K562 (cell line): ENCODE results near the gene SELPLG. TPM values are rescaled to one million over a fixed set of nuclear protein-coding genes. Genes with fewer than 3 reads are reported as not detected.

Experiments used
- CBX5 ChIP-seq: IDR thresholded peaks from 2 replicates; pipeline ENCODE4 v1.6.1; 2014; ENCODE audit warnings: low read depth, borderline replicate concordance
- E4F1 ChIP-seq: fragments of 250-450 bp; sonication (Bioruptor Pico); IDR thresholded peaks from 2 replicates; pipeline ENCODE4 v1.5.0; 2021; ENCODE audit warnings: mild to moderate bottlenecking, borderline replicate concordance
- FOXP4 ChIP-seq: sonication (generic); formaldehyde crosslinking; IDR thresholded peaks from 2 replicates; pipeline ENCODE4 v1.8.0; 2022; ENCODE audit warnings: mild to moderate bottlenecking, missing genetic modification reagents, borderline replicate concordance
- HSF4 ChIP-seq: fragments of 250-450 bp; sonication (Bioruptor Pico); IDR thresholded peaks from 2 replicates; pipeline ENCODE4 v2.1.2; 2022; ENCODE audit warnings: mild to moderate bottlenecking, moderate library complexity, borderline replicate concordance
- KDM1A ChIP-seq, 2 experiments: fragments of 450-650 bp; IDR thresholded peaks; 2 replicates each; pipeline ENCODE4 v1.6.1; 2016; ENCODE audit warnings: mild to moderate bottlenecking in 2 of 2
- MAZ ChIP-seq, 2 experiments: fragments of 450-650 bp in 1 of 2; sonication (generic) in 1 of 2; formaldehyde crosslinking; IDR thresholded peaks in 1 of 2; conservative IDR thresholded peaks in 1 of 2; 2 replicates each; pipeline versions ENCODE4 v1.4.0 to v1.5.0; 2020; ENCODE audit warnings: mild to moderate bottlenecking in 1 of 2, missing genetic modification reagents in 1 of 2
- MCM5 ChIP-seq: fragments of 450-650 bp; IDR thresholded peaks from 2 replicates; pipeline ENCODE4 v1.6.1; 2016; ENCODE audit warnings: low read depth
- NKRF ChIP-seq: fragments of 450-650 bp; IDR thresholded peaks from 2 replicates; pipeline ENCODE4 v1.6.1; 2016; ENCODE audit warnings: borderline replicate concordance
- NR4A1 ChIP-seq, 2 experiments: fragments of 250-450 bp in 1 of 2; fragments of 450-650 bp in 1 of 2; sonication (Bioruptor Pico) in 1 of 2; IDR thresholded peaks; 2 replicates each; pipeline versions ENCODE4 v1.4.0 to v1.6.1; 2016 to 2020; ENCODE audit warnings: mild to moderate bottlenecking in 2 of 2, missing compliant biosample characterization in 1 of 2, missing genetic modification characterization in 1 of 2, moderate library complexity in 1 of 2
- OTX1 ChIP-seq: fragments of 450-650 bp; formaldehyde crosslinking; IDR thresholded peaks from 2 replicates; pipeline ENCODE4 v1.4.0; 2022; ENCODE audit warnings: mild to moderate bottlenecking
- POLR2AphosphoS5 ChIP-seq: IDR thresholded peaks from 2 replicates; pipeline ENCODE4 v1.6.1; 2011; ENCODE audit warnings: mild to moderate bottlenecking, low read depth, low read length, moderate library complexity; ENCODE audit not compliant: control insufficient read depth, insufficient read depth
- RAD51 ChIP-seq: fragments of 450-650 bp; IDR thresholded peaks from 2 replicates; pipeline ENCODE4 v1.7.1; 2016; ENCODE audit warnings: low read depth, mild to moderate bottlenecking, borderline replicate concordance
- RUNX1 ChIP-seq: sonication (generic); IDR thresholded peaks from 2 replicates; pipeline ENCODE4 v1.6.1; 2016; ENCODE audit warnings: antibody characterized with exemption, low read depth
- ZBTB2 ChIP-seq: fragments of 450-650 bp; IDR thresholded peaks from 2 replicates; pipeline ENCODE4 v1.6.1; 2016; ENCODE audit warnings: antibody characterized with exemption
- ZBTB43 ChIP-seq: sonication (generic); formaldehyde crosslinking; IDR thresholded peaks from 2 replicates; pipeline ENCODE4 v1.8.0; 2023; ENCODE audit warnings: mild to moderate bottlenecking, missing genetic modification reagents
- ZNF184 ChIP-seq: sonication (generic); formaldehyde crosslinking; IDR thresholded peaks from 2 replicates; pipeline ENCODE4 v1.5.0; 2020; ENCODE audit warnings: missing genetic modification reagents
- ZNF766 ChIP-seq: fragments of 200-800 bp; sonication (Bioruptor generic); conservative IDR thresholded peaks from 2 replicates; pipeline ENCODE4 v1.6.1; 2016; ENCODE audit warnings: missing genetic modification characterization, missing compliant biosample characterization
- ZSCAN32 ChIP-seq: fragments of 450-650 bp; formaldehyde crosslinking; IDR thresholded peaks from 2 replicates; pipeline ENCODE4 v1.4.0; 2020; ENCODE audit warnings: mild to moderate bottlenecking, moderate library complexity
- polyA plus RNA-seq, 8 experiments: library from polyadenylated mRNA; depleted of rRNA in 4 of 8; stranded (reverse) in 5 of 8; unstranded in 3 of 8; fragments of >200 nt; fragmentation: Nextera tagmentation in 2 of 8; fragmentation: Illumina TruSeq in 1 of 8; extraction: Ambion mirVana in 2 of 8; extraction: Trizol in 1 of 8; gene quantifications; 2 replicates each; pipeline versions ENCODE4 v1.2.1 to v1.2.3, GENCODE V29; 2011 to 2014; ENCODE audit warnings: inconsistent platforms in 1 of 8, missing spikeins in 1 of 8
- total RNA-seq, 7 experiments: library from RNA; depleted of rRNA in 6 of 7; stranded (reverse); fragments of >200 nt in 6 of 7; fragmentation: Illumina TruSeq in 2 of 7; extraction: Trizol in 2 of 7; gene quantifications; 2 replicates each; pipeline versions ENCODE4 v1.2.1 to v1.2.3, GENCODE V29; 2011 to 2021; ENCODE audit warnings: low replicate concordance in 1 of 7

SELPLG gene
- total and polyA plus RNA-seq, 9 of the 15 experiments (the other 6 are each of a cell fraction or from before 2014, with no cell fraction given) = 0.22 to 10.2 (median 1.7) TPM

- TF ChIP-seq ZNF766 (CRISPR knock-in tag) (0 out of 2 replicates have a peak, but pooled peaks have one; percentile 25), CBX5 (no peak), E4F1 (no peak), NKRF (0 out of 2 replicates have a peak, but pooled peaks have one; percentile 5), FOXP4 (CRISPR knock-in tag) (no peak), RUNX1 (no peak), KDM1A (IDR thresholded peaks at IDR 0.05) (no peak), POLR2AphosphoS5 (no peak), ZNF184 (CRISPR knock-in tag) (no peak), NR4A1 (CRISPR knock-in tag; IDR thresholded peaks at IDR 0.05) (no peak), NR4A1 (tag; IDR thresholded peaks at IDR 0.05) (no peak), ZBTB43 (no peak), OTX1 (0 out of 2 replicates have a peak, but pooled peaks have one; percentile 29), HSF4 (CRISPR knock-in tag) (no peak), ZBTB2 (0 out of 2 replicates have a peak, but pooled peaks have one; percentile 32), MAZ (CRISPR knock-in tag; conservative IDR thresholded peaks at IDR 0.05 in 1 of 2, IDR thresholded peaks at IDR 0.05 in 1 of 2) (no peak), ZSCAN32 (CRISPR knock-in tag) (no peak), MCM5 (no peak), RAD51 (no peak)
Measured at GRCh38 chr12:108671110-108671509, 37.4 kb upstream of the SELPLG start (continued).
